Mammary epithelial cell (primary cell): ENCODE results near the gene SURF2.

ENCODE experiments used
- EZH2 ChIP-seq: IDR thresholded peaks from 2 replicates; pipeline ENCODE4 v1.6.1; 2012; ENCODE audit warnings: low read length, inconsistent platforms, borderline replicate concordance
- TF ChIP-seq, protein P1 (sequence below), 2 donors: IDR thresholded peaks in 1 of 2; conservative IDR thresholded peaks in 1 of 2; 2 replicates each; pipeline ENCODE4 v1.5.1; 2011 to 2012; ENCODE audit warnings: inconsistent platforms in 2 of 2, low read length in 2 of 2, mild to moderate bottlenecking in 2 of 2, control low read depth in 1 of 2, low read depth in 1 of 2; ENCODE audit not compliant: insufficient read depth in 1 of 2; ENCODE audit errors: extremely low read depth in 1 of 2

DNA sequence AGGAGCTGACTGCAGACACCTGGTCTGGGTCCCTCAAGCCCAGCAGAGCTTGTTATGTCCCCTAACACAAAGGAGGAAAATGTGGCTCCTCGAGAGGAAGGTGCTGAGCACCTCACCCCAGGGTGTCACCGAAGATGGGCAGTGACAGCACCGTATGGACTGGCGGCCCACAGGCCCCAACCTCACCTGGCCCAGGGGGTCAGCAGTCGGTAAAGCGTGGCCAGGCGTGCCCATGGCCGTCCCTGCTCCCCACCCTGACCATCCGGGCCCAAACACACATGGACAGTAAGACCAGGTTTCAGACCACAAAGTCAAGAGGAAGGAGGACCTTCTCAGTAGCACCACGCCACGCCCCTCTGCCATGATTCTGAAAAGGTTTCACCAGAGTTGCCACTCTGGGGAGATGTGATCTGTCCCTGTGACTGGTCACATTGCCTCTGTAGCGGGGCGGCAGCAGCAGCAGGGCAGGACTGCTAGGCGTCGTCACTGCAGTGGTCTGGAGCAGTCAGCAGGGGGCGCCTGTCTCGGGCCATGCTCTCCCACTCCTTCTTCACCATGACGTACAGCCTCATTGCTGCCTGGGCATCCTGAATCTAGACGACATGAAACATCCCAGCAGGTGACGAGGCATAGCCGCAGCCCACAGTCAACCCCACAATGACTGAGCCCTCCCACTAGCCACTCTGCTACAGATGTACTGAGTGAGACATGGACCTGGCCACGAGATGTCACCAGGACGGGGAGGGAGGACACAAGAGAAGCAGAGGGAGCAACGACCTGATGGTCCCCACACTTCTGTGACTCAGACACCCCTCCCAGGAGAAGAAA, 50.3 kb downstream of the SURF2 start:
- TF ChIP-seq, protein P1, sequence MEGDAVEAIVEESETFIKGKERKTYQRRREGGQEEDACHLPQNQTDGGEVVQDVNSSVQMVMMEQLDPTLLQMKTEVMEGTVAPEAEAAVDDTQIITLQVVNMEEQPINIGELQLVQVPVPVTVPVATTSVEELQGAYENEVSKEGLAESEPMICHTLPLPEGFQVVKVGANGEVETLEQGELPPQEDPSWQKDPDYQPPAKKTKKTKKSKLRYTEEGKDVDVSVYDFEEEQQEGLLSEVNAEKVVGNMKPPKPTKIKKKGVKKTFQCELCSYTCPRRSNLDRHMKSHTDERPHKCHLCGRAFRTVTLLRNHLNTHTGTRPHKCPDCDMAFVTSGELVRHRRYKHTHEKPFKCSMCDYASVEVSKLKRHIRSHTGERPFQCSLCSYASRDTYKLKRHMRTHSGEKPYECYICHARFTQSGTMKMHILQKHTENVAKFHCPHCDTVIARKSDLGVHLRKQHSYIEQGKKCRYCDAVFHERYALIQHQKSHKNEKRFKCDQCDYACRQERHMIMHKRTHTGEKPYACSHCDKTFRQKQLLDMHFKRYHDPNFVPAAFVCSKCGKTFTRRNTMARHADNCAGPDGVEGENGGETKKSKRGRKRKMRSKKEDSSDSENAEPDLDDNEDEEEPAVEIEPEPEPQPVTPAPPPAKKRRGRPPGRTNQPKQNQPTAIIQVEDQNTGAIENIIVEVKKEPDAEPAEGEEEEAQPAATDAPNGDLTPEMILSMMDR (conservative IDR thresholded peaks at IDR 0.05 in 1 of 2, IDR thresholded peaks at IDR 0.05 in 1 of 2; ENCODE audit: extremely low read depth in 1 of 2, insufficient read depth in 1 of 2, low read depth in 1 of 2, low read length in 2 of 2), result peak; percentile 90 to 95
- no peak for TF ChIP-seq EZH2
